HG03175 (cell line): ENCODE results near the gene KRTAP10-8.
"Not testable (repeated sequence)": the region's sequence is repeated elsewhere in the genome, so short reads cannot be mapped to it uniquely, and the experiment has no call there.

Experiments
- ATAC-seq: cut with Tn5 transposase; IDR thresholded peaks from one replicate; pipeline ENCODE4 v1.9.1; 2021; ENCODE audit warnings: mild to moderate bottlenecking, moderate library complexity; ENCODE audit not compliant: unreplicated experiment

The KRTAP10-8 gene

DNA sequence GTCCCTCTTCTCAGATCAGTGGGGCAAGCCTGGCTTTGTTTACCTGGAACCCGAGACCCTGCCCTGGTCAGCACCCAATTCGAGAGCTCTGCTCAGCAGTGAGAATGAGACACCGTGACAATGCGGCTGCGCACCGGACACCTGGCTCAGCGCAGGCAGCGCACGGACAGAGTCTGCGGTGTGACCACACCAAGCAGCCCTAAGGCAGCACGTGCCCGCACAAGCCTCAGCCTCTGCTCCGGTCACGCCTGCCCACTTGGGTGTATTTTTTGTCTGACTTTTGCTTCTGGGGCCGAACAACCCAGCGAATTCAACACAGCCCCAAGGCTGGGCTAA is 4.7 kb downstream of the KRTAP10-8 start:
- ATAC-seq = no peak

DNA sequence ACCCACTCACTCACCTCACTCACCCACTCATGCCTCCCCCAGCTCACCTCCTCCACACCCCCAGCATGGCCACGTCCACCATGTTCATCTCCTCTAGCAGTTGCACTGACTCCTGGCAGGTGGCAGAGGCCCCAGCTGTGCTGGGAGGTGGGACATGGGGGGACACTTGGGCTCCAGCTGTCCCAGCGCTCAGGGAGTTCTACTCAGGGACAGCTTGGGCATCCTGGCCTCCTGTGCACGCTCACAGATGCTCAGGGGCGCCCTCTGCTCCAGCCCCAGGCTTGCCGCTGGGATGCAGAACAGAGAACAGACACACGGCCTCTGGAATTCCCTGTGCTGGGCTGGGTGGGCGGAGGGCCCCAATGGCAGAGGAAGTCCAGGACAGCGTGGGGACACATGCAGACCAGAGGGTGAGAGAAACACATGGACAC is 5.2 kb downstream of the KRTAP10-8 start:
- no peak for ATAC-seq

DNA sequence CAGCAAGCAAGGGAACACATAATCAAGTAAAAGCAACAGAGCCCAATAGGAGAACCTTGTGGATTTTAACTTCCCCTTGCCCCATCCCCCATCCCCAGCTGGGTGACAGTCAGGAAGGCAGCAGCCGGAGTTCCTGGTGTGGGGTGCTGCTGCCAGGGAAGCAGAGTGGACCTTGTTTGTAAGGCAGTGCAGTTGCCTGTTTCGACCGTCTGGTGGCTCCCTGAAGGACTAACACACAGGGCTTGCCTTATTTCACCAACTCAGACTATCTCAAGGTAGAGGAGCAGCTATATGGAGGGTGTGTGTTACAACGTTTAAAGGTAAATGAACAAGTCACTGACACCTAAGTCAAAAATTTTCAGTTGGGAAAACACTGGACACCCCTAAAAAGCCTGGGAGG is 6.6 kb downstream of the KRTAP10-8 start:
- ATAC-seq = no peak

GRCh38 chr21:44618909-44619308 is 7.0 kb downstream of the KRTAP10-8 start:
- ATAC-seq = no peak

DNA sequence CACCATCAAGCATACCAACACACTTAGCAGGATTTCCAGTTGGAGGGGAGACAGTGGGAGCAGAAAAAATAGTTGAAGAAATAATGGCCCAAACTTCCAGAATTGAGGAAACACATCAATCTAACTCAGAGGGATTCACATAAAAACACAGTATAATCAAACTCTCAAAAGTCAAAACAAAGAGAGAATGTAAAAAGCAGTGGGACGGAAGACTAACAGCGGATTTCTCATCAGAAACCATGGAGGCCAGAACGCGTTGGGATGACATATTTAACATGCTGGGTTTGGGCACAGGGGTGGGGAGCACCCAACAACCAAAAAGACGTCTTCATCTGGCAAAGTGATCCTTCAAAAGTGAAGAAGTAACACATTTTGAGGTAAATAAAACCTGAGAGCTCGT is 8.0 kb downstream of the KRTAP10-8 start:
- ATAC-seq = no peak

DNA sequence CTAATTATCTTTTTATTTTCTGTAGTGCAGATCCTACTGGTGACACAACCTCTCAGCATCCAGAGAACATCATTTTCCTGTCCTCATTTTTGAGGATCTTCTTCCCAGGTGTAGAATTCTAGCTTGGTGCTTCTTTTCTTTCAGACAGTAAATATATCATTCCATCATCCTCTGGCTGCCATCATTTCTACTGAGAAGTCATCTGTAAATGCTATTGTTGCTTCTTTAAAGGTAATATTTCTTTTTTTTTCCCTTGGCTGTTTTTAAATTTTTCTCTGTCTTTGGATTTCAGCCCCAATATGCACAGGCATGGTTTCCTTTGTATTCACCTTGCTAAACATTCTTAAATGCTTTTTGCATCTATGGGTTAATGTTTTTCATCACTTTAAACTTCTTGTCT is 11.7 kb downstream of the KRTAP10-8 start:
- no peak for ATAC-seq

DNA sequence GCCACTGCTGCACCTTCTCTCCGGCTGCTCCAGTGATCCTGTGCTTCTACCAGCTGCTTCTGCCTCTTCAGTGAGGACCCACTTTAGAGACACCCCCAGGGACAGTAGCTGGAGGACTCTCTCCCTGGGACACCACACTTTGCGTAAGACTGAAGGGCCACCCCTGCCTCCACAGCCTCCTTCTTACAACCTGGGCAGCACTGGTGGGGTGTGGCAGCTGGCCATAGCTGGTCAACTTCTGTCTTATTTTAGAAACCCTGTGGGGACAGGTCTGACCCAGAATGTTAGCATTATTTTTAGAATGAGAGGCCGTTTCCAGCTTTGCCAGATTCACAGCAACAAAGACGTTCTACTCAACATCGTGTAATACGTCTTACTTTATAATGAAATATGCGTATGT is 13.9 kb downstream of the KRTAP10-8 start:
- ATAC-seq = no peak

GRCh38 chr21:44626262-44626661 is 14.4 kb downstream of the KRTAP10-8 start:
- ATAC-seq = no peak

GRCh38 chr21:44626673-44627143 is 14.8 kb downstream of the KRTAP10-8 start, which contains the start of gene KRTAP10-9:
KRTAP10-9 (plus strand) TSS chr21:44627093; CDS start chr21:44627172, 79 bp downstream.
- ATAC-seq = no peak

DNA sequence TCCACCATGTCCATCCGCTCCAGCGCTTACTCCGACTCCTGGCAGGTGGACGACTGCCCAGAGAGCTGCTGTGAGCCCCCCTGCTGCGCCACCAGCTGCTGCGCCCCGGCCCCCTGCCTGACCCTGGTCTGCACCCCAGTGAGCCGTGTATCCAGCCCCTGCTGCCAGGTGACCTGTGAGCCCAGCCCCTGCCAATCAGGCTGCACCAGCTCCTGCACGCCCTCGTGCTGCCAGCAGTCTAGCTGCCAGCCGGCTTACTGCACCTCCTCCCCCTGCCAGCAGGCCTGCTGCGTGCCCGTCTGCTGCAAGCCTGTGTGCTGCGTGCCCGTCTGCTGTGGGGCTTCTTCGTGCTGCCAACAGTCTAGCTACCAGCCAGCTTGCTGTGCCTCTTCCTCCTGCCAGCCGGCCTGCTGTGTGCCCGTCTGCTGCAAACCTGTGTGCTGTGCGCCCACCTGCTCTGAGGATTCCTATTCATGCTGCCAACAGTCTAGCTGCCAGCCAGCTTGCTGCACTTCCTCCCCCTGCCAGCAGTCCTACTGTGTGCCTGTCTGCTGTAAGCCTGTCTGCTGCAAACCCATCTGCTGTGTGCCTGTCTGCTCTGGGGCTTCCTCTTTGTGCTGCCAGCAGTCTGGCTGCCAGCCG is 15.4 kb downstream of the KRTAP10-8 start:
- ATAC-seq = not testable (repeated sequence)

DNA sequence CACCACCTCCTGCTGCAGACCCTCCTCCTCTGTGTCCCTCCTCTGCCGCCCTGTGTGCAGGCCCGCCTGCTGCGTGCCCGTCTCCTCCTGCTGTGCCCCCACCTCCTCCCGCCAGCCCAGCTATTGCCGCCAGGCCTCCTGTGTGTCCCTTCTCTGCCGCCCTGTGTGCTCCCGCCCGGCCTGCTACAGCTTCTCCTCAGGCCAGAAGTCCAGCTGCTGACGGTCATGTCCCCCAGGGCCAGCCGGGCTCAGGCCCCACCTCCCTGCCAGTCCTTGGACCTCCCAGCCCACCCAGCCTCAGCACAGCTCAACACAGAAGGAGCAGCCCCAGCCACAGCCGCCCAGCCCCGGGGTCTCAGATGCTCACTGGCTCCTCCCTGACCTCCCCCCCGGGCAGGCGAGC is 16.0 kb downstream of the KRTAP10-8 start:
- not testable (repeated sequence) for ATAC-seq

- no peak for ATAC-seq
Observed at GRCh38 chr21:44628707-44629391, 17.0 kb downstream of the KRTAP10-8 start.

DNA sequence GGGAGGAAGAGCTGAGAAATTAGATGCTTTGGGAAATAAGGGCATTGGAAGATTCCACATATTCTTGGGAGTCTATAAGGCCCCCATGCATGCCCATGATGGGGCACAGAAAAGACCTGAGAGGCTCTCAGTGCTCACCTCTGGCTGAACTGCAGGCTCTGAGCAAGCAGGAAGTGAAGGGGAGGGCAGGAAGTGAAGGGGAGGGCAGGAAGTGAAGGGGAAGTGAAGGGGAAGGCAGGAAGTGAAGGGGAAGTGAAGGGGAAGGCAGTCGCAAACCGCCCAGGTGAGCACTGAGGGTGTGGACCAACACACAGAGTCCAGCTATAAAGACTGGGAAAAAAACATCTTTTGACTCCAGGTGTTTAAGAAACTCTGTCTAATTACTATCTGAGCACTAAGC is 18.6 kb downstream of the KRTAP10-8 start:
- no peak for ATAC-seq

- no peak for ATAC-seq
Observed at GRCh38 chr21:44632067-44632466, 20.2 kb downstream of the KRTAP10-8 start.

GRCh38 chr21:44636209-44637017 is 24.5 kb downstream of the KRTAP10-8 start:
- no peak for ATAC-seq

GRCh38 chr21:44637018-44637850 is 25.4 kb downstream of the KRTAP10-8 start, which contains the start of gene KRTAP10-10:
KRTAP10-10 (plus strand) TSS chr21:44637356; CDS start chr21:44637418, 62 bp downstream.
- ATAC-seq = no peak

GRCh38 chr21:44637851-44638348 is 26.0 kb downstream of the KRTAP10-8 start:
- ATAC-seq = not testable (repeated sequence)

- ATAC-seq = not testable (repeated sequence)
Observed at GRCh38 chr21:44638506-44639330, 26.8 kb downstream of the KRTAP10-8 start.

- ATAC-seq = no peak
Observed at GRCh38 chr21:44639331-44639655, 27.4 kb downstream of the KRTAP10-8 start.

DNA sequence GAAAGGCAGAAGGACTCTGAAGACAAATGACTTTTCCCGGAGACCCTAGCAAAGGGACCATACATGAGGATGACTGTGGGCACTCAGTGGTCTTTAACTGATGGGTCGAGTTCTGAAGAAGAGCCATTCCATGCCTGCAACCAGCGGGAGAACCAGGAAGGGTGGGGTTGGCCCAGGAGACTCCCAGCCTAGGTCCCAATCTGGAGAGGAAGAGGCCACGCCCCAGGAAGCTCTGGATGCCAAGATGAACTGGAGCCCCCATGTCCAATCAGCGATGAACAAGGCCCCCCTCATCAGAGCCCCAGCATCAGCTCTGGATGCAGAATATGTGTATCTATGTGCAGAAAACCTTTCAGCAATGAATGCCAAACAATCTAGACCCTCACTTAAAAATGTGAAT is 28.9 kb downstream of the KRTAP10-8 start:
- ATAC-seq = no peak
